GM21825 (cell line): ENCODE results near the gene RPL18A.
"Not testable (repeated sequence)": the region's sequence is repeated elsewhere in the genome, so short reads cannot be mapped to it uniquely, and the experiment has no call there.

Experiments used
- ATAC-seq: cut with Tn5 transposase; IDR thresholded peaks from one replicate; pipeline ENCODE4 v1.9.1; 2021; ENCODE audit warnings: mild to moderate bottlenecking, moderate library complexity; ENCODE audit not compliant: unreplicated experiment

RPL18A gene

GRCh38 chr19:17866312-17866963 lies 6.7 kb downstream of the RPL18A start:
- ATAC-seq, result no peak

GRCh38 chr19:17866964-17867486 lies 7.3 kb downstream of the RPL18A start:
- no peak for ATAC-seq

GRCh38 chr19:17868669-17869068 lies 9.0 kb downstream of the RPL18A start:
- ATAC-seq, result no peak

- ATAC-seq, result no peak
Measured at GRCh38 chr19:17869114-17869608, 9.5 kb downstream of the RPL18A start.

- ATAC-seq, result no peak
Measured at GRCh38 chr19:17871032-17871877, 11.5 kb downstream of the RPL18A start.

GRCh38 chr19:17871878-17872250 lies 12.2 kb downstream of the RPL18A start, which contains the start of gene SLC5A5:
Gene SLC5A5 (plus strand): TSS chr19:17871945. CDS start chr19:17872320, 375 bp downstream.
- no peak for ATAC-seq

- no peak for ATAC-seq
Measured at GRCh38 chr19:17872251-17873001, 12.7 kb downstream of the RPL18A start.

- no peak for ATAC-seq
Measured at GRCh38 chr19:17873786-17874757, 14.4 kb downstream of the RPL18A start.

GRCh38 chr19:17874758-17875135 lies 15.0 kb downstream of the RPL18A start:
- no peak for ATAC-seq

GRCh38 chr19:17877696-17878095 lies 18.0 kb downstream of the RPL18A start:
- no peak for ATAC-seq

GRCh38 chr19:17879466-17879865 lies 19.8 kb downstream of the RPL18A start:
- no peak for ATAC-seq

GRCh38 chr19:17881701-17882100 lies 22.0 kb downstream of the RPL18A start:
- no peak for ATAC-seq

GRCh38 chr19:17883627-17884410 lies 24.1 kb downstream of the RPL18A start:
- no peak for ATAC-seq

GRCh38 chr19:17886515-17886914 lies 26.8 kb downstream of the RPL18A start:
- ATAC-seq, result no peak

- not testable (repeated sequence) for ATAC-seq
Measured at GRCh38 chr19:17887221-17887620, 27.5 kb downstream of the RPL18A start.

- no peak for ATAC-seq
Measured at GRCh38 chr19:17888260-17888659, 28.6 kb downstream of the RPL18A start.

GRCh38 chr19:17889609-17890214 lies 30.0 kb downstream of the RPL18A start:
- no peak for ATAC-seq

- ATAC-seq, result no peak
Measured at GRCh38 chr19:17893766-17894165, 34.1 kb downstream of the RPL18A start.

GRCh38 chr19:17902701-17903100 lies 43.0 kb downstream of the RPL18A start:
- no peak for ATAC-seq
